ENCODE measurements around the gene COA7. TPM values are rescaled to one million over a fixed set of nuclear protein-coding genes. Genes with fewer than 3 reads are reported as not detected.

COA7 gene
- total RNA-seq, 2 donors from 2014 or later = 23.5 to 29.9 TPM

GRCh38 chr1:52636721-52637695 is 61.1 kb downstream of the COA7 start:
- Histone ChIP-seq H3K9me3 (ENCODE audit: control insufficient read depth, low read length) (no peaks in the 10 kb centered on the region), H3K4me3 (ENCODE audit: low read length) (no peak overlapping the region), H3K4me1 (ENCODE audit: control insufficient read depth, insufficient read depth, low read length) (peaks cover 5% of the 10 kb centered on the region), H3K9ac (ENCODE audit: extremely low read depth, low read length, poor library complexity, severe bottlenecking) (peak overlapping the region; percentile 43), H3K27ac (ENCODE audit: low read depth, low read length) (no peak overlapping the region), H3K36me3 (ENCODE audit: control insufficient read depth, insufficient read depth, low read length) (no peaks in the 10 kb centered on the region), H3K27me3 (ENCODE audit: control insufficient read depth, insufficient read depth, low read length, poor library complexity, severe bottlenecking) (peaks cover 20% of the 10 kb centered on the region)
- H3K4me3 Mint-ChIP-seq = no peak overlapping the region
- DNase-seq = no peak
- peaks cover 40% of the 10 kb centered on the region for H3K4me1 Mint-ChIP-seq
- no peaks in the 10 kb centered on the region for H3K36me3 Mint-ChIP-seq (ENCODE audit: low read depth)
- H3K9me3 Mint-ChIP-seq = no peaks in the 10 kb centered on the region
- TF ChIP-seq CTCF (conservative IDR thresholded peaks at IDR 0.05) = no peak
- 73 to 89% methylated on average over 7 to 10 of the region's 11 CpGs for WGBS, 2 experiments (ENCODE audit: insufficient coverage in 1 of 2, insufficient read length in 1 of 2)
- H3K27ac Mint-ChIP-seq = peak overlapping the region; percentile 64
- peaks cover 40% of the 10 kb centered on the region for H3K27me3 Mint-ChIP-seq (ENCODE audit: insufficient read depth)

GRCh38 chr1:52635321-52636089 is 62.6 kb downstream of the COA7 start:
- H3K27me3 Mint-ChIP-seq (ENCODE audit: insufficient read depth) = peaks cover 50% of the 10 kb centered on the region
- Histone ChIP-seq H3K27me3 (ENCODE audit: control insufficient read depth, insufficient read depth, low read length, poor library complexity, severe bottlenecking) (peaks cover 31% of the 10 kb centered on the region), H3K36me3 (ENCODE audit: control insufficient read depth, insufficient read depth, low read length) (no peaks in the 10 kb centered on the region), H3K4me3 (ENCODE audit: low read length) (no peak overlapping the region), H3K4me1 (ENCODE audit: control insufficient read depth, insufficient read depth, low read length) (peaks cover 5% of the 10 kb centered on the region), H3K9ac (ENCODE audit: extremely low read depth, low read length, poor library complexity, severe bottlenecking) (peak overlapping the region; percentile 23), H3K9me3 (ENCODE audit: control insufficient read depth, low read length) (no peaks in the 10 kb centered on the region), H3K27ac (ENCODE audit: low read depth, low read length) (no peak overlapping the region)
- H3K4me3 Mint-ChIP-seq = no peak overlapping the region
- no peak for DNase-seq
- no peaks in the 10 kb centered on the region for H3K36me3 Mint-ChIP-seq (ENCODE audit: low read depth)
- WGBS, 2 experiments (ENCODE audit: insufficient coverage in 1 of 2, insufficient read length in 1 of 2) = 76 to 80% methylated on average over 1 to 4 of the region's 4 CpGs
- TF ChIP-seq CTCF (conservative IDR thresholded peaks at IDR 0.05) = no peak
- H3K9me3 Mint-ChIP-seq = no peaks in the 10 kb centered on the region
- peaks cover 43% of the 10 kb centered on the region for H3K4me1 Mint-ChIP-seq
- no peak overlapping the region for H3K27ac Mint-ChIP-seq

Other genes starting within 250 kb of the COA7 start
- 100 to 1,000 TPM; 131 to 170 TPM for gene TUT4, start 145.3 kb downstream of the COA7 start, total RNA-seq
- 10 to 100 TPM; 17.8 to 23.7 TPM for gene GPX7, start 96.0 kb downstream of the COA7 start, total RNA-seq
- gene SHISAL2A, start 65.2 kb downstream of the COA7 start, total RNA-seq = 1 to 10 TPM; 1.5 to 5.3 TPM
- 10 to 100 TPM; 24.8 to 30.2 TPM for gene ZYG11B, start 28.1 kb upstream of the COA7 start, total RNA-seq
- gene ZYG11A, start 144.4 kb upstream of the COA7 start, total RNA-seq = 1 to 10 TPM; 1.5 to 3.2 TPM
- gene ECHDC2, start 223.4 kb upstream of the COA7 start, total RNA-seq = 100 to 1,000 TPM in 1 of 2 donors, 10 to 100 TPM in 1; 71.5 to 111 TPM
- 10 to 100 TPM; 69.3 to 99.4 TPM for gene SCP2, start 228.9 kb upstream of the COA7 start, total RNA-seq